ENCODE results near the gene ATP8A2.

ATP8A2 gene

DNA sequence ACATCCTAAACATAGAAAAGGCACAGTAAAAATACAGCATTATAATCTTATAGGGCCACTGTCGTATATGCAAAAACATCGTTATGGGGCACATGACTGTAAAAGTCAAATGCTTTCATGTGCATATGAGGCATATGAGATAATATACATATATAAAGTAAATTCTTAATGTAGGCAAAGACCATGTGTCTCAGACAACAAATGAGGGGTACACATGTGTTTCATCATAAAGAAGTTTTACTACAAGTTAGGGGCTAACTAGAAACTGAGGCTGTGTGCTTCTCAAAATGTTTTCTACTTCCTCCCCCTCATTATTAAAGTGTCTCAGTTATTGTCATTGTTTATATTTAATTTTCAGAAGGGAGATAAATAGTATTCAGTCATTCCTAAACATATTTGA lies 370.4 kb downstream of the ATP8A2 start:
- TF ChIP-seq, protein P1, sequence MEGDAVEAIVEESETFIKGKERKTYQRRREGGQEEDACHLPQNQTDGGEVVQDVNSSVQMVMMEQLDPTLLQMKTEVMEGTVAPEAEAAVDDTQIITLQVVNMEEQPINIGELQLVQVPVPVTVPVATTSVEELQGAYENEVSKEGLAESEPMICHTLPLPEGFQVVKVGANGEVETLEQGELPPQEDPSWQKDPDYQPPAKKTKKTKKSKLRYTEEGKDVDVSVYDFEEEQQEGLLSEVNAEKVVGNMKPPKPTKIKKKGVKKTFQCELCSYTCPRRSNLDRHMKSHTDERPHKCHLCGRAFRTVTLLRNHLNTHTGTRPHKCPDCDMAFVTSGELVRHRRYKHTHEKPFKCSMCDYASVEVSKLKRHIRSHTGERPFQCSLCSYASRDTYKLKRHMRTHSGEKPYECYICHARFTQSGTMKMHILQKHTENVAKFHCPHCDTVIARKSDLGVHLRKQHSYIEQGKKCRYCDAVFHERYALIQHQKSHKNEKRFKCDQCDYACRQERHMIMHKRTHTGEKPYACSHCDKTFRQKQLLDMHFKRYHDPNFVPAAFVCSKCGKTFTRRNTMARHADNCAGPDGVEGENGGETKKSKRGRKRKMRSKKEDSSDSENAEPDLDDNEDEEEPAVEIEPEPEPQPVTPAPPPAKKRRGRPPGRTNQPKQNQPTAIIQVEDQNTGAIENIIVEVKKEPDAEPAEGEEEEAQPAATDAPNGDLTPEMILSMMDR (conservative IDR thresholded peaks at IDR 0.05; ENCODE audit: control insufficient read depth, insufficient read depth, low read depth, low read length): no peak
- DNase-seq (ENCODE audit: low read depth): no peak
- H3K4me3 ChIP-seq (ENCODE audit: control insufficient read depth, low read depth, low read length): no peak overlapping the region

DNA sequence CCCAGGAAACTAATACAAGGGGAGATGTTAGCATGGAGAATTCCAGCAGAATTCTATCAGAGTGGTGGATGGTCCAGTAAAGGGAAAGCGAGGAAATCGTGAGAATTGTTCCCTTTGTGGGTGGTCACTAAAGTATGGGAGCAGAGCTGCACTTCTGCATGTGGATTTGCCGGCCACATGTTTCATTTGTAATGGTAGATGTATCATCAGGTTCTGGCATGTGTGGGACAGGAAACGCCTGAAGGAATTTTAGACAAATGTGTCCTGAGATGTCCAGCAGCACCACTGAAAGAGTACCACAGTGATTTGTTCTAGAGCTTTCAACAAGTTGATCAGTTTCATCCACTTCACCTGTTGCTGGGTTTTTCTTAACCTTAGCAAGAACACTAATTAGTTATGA lies 371.6 kb downstream of the ATP8A2 start:
- DNase-seq (ENCODE audit: low read depth): no peak
- TF ChIP-seq, protein P1 (conservative IDR thresholded peaks at IDR 0.05; ENCODE audit: control insufficient read depth, insufficient read depth, low read depth, low read length): no peak
- no peak overlapping the region for H3K4me3 ChIP-seq (ENCODE audit: control insufficient read depth, low read depth, low read length)

DNA sequence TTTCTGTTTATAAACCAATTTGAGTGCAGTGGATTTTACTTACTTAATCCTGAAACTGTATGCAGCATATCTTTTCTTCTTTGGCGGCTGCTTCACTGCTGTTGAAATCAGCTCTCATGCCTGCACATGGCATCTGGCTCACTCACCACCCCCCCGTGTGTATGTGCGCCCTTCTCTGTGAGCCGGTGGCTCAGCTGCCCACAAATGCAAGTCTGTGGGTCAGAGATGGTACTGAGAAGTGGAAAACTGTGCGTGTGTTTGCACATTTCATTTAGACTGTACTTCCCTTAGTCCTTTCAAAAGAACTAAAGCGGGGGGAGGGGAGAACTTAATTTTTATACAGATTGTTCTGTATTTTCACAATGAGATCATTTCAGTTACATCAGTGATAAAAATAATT lies 372.4 kb downstream of the ATP8A2 start:
- TF ChIP-seq, protein P1 (conservative IDR thresholded peaks at IDR 0.05; ENCODE audit: control insufficient read depth, insufficient read depth, low read depth, low read length): no peak
- DNase-seq (ENCODE audit: low read depth): no peak
- H3K4me3 ChIP-seq (ENCODE audit: control insufficient read depth, low read depth, low read length): no peak overlapping the region

DNA sequence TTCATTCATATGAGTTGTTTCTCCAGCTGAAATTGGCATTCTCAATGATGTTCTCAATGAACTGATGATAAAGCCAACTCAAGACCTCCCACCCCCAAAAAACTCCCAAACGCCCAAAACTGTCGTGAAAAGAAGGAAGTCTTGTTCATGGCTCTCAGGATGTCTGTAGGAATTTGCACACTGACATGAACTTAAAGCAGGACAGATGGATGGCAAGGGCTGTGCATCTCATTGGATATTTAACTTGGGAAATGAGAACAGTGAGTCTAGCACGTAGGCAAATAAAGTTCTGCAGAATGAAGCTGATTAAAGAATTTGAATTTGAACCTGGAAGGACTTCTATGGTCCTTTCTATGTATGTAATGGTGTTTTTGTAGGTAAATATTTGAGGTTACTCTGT lies 374.4 kb downstream of the ATP8A2 start:
- no peak overlapping the region for H3K4me3 ChIP-seq (ENCODE audit: control insufficient read depth, low read depth, low read length)
- TF ChIP-seq, protein P1 (conservative IDR thresholded peaks at IDR 0.05; ENCODE audit: control insufficient read depth, insufficient read depth, low read depth, low read length): no peak
- no peak for DNase-seq (ENCODE audit: low read depth)

DNA sequence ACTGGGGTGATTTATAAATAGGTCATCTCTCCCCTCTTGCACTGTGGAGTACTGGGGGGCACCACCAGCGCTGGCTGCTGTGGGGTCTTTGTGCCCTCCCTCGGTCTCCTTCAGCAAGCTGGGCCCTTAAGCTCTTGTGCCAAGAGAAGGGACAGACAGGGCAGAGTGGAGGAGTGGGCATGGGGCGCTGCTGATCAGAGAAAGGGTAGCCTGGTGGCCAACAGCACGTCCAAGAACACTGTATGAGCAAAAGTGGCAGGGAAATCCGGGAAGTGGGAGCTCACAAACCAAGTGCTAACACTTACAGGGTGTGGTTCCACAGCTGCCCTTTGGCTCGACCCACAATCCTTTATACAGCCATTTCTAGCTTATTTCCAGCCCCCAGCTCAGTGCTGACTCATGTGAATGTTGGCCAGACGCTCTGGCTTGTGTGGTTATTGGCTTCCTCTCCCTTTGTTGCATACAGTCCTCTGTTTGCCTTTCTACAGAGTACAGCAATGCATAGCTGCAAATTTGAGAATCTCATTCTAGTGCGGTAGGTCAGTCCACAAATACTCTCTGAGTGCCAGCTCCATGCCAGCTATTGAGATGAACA lies 381.3 kb downstream of the ATP8A2 start:
- peak; percentile 81 for DNase-seq (ENCODE audit: low read depth)
- TF ChIP-seq, protein P1 (conservative IDR thresholded peaks at IDR 0.05; ENCODE audit: control insufficient read depth, insufficient read depth, low read depth, low read length): no peak
- no peak overlapping the region for H3K4me3 ChIP-seq (ENCODE audit: control insufficient read depth, low read depth, low read length)

DNA sequence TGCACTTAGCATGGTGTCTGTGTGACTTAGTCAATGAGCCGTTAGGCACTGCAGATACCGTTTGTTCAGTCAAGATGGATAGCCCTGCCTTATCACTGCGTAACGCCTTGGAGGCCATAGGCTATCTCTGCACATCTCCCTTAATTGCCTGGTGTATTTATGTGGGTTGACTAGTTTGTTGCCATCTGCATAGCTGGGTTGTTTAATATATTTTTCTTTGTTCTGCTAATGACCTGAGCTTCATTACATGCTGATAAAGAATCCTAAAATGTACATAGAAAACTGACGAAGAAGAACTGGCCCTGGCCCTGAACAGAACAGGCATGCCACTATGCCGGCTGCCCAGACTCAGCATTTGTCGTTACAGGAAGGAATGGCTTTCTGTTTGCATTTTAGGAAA lies 382.2 kb downstream of the ATP8A2 start:
- DNase-seq (ENCODE audit: low read depth): no peak
- TF ChIP-seq, protein P1 (conservative IDR thresholded peaks at IDR 0.05; ENCODE audit: control insufficient read depth, insufficient read depth, low read depth, low read length): no peak
- no peak overlapping the region for H3K4me3 ChIP-seq (ENCODE audit: control insufficient read depth, low read depth, low read length)

DNA sequence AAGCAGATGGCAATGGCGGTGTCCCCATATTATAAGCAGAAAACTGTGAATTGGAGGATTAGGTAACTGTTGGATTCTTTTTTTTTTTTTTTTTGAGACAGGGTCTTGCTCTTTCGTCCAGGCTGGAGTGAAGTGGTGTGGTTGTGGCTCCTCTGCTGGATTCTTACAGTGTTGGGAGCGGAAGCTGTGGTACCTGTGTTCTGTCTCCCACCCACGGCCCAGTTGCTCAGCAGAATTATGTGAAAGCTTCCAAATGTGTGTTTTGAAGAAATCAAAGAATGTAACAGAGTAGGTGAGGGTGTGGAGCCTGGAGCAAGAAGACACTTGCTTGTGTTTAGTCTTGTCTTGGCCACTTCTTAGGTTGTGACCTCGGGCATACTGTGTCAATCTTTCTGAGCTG lies 384.5 kb downstream of the ATP8A2 start:
- H3K4me3 ChIP-seq (ENCODE audit: control insufficient read depth, low read depth, low read length): no peak overlapping the region
- DNase-seq (ENCODE audit: low read depth): no peak
- TF ChIP-seq, protein P1 (conservative IDR thresholded peaks at IDR 0.05; ENCODE audit: control insufficient read depth, insufficient read depth, low read depth, low read length): no peak
